LHCN-M2 (cell line): ENCODE results near the gene JAKMIP2. TPM values are rescaled to one million over a fixed set of nuclear protein-coding genes. Genes with fewer than 3 reads are reported as not detected.
"Not testable (repeated sequence)": the region's sequence is repeated elsewhere in the genome, so short reads cannot be mapped to it uniquely, and the experiment has no call there.

Experiments
- DNase-seq: peaks from one replicate; pipeline ENCODE4 v3.0.0-alpha.2; 2012; ENCODE audit warnings: low read depth
- total RNA-seq: library from RNA; depleted of rRNA; stranded (reverse); fragments of >200 nt; gene quantifications from 2 replicates; pipeline ENCODE4 v1.2.3, GENCODE V29; 2014; rRNA removed

JAKMIP2 gene
- total RNA-seq, 1 experiment from 2014 or later = 0.52 TPM

DNA sequence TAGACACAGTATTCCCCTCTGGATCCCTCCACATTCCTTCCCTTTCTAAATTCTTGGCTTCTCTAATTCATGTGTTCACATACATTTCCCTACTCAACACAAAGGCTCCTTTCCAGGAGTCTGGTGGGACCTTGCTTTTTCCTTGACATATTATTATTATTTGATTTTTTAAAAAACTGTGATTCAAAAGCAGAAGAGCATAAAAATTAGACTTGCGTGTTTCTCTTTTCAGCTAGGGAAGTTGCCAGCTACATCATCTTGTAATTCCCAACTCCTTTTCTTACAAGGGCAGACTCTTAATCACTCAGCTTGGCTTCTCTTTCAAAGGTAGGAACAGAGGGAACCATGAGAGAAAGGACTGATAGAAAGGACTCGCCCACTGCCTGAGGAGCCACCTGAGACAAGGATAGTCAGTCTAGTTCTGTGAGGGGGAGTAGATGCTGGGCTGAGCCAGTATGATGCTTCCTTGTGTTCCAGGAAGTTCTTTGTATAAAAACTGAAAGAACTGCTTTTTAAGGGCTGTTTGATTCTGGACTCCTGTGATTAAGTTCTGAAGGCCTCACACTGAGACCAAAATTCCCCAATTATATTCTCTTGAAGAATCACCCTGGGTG, 221.7 kb downstream of the JAKMIP2 start:
- DNase-seq = no peak

DNA sequence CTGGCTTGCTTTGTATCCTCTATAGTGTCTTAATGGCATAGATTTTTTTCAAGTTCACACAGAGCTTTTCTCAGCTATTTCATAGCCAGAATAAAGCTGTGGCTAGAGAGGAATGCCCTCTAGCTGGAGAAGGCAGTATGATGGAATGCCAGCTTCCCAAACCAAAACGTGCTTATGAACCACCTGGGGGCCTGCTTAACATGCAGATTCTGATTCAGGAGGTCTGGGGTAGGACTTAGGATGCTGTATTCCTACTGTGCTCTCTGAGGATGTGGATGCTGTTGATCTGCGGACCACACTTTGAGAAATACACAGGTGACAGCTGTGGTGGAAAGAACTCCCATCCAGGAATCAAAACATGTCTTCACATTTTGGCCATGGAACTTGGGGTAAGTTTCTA, 222.8 kb downstream of the JAKMIP2 start:
- DNase-seq = no peak

DNA sequence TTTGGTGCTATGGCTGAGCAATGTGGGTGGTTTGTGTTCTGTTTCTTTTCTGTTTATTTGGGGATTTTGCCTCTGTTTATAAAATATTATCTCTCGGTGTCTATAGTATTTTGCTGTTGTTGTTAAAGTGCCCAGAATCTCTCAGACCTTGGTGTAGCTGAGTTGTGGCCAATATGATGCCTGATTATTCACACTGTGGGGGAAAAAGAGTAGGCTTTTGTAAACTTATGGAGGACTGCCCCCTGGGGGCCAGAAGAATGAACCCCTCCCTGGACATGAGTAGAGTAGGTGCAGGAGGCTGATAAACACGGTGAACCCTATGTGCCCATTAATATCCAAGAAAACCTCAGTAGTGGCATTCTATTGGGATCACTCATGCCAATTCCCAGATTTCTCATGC, 223.7 kb downstream of the JAKMIP2 start:
- DNase-seq = peak; percentile 75

DNA sequence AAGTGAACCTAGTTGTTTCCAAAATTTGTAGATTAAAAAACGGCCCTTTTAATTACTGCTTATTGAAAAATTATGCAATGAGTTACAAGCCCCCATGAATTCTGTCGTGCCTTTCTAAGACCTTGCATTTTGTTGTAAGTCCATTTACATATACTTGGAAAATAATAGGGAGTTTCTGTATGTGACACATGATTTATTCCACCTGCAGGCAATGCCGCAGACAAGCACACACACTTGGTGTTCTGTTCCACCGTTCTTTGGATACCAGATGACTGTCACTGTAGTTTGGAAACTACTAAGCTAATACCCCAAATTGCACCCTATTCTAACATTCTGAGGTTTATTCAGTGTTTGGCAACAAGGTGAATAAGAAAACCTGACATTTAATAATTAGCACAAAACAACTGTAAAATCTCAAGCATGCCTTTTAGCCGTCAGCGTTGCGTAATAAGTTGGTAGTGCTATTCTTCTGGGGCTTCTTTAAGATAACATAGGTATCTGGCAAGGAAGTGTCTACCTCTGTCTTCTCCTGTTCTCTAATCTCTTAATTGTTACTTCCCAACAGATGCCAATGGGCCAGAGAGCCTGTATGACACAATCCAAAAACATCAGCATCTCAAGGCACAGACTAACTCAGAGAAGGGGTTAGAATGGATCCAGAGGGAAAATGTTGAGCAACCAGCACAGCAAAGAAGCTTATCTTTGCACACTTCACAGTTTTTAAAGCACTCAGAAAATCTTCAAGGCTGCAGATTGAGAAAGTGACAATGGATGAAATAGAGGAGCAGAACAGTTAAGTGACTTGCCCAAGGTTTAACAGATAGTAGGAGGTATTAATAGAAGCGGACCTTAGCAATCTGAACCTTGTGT, 224.4 kb downstream of the JAKMIP2 start:
- no peak for DNase-seq

DNA sequence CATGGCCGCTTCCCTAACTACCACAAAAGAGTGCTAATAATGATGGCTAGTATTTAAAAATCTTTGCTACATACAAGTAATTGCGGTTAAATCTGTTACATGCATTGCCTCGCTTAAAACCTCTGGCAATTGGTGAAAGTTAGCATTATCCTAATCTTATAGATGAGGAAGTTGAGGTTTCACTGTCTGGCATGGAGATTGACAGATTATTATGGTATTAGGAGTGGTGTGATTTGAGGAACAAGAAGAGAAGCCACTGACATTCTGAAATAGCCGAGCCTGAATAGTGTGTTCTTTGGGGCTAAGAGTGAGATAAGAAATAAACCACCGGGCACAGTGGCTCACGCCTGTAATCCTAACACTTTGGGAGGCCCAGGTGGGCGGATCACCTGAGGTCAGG, 227.4 kb downstream of the JAKMIP2 start:
- no peak for DNase-seq

DNA sequence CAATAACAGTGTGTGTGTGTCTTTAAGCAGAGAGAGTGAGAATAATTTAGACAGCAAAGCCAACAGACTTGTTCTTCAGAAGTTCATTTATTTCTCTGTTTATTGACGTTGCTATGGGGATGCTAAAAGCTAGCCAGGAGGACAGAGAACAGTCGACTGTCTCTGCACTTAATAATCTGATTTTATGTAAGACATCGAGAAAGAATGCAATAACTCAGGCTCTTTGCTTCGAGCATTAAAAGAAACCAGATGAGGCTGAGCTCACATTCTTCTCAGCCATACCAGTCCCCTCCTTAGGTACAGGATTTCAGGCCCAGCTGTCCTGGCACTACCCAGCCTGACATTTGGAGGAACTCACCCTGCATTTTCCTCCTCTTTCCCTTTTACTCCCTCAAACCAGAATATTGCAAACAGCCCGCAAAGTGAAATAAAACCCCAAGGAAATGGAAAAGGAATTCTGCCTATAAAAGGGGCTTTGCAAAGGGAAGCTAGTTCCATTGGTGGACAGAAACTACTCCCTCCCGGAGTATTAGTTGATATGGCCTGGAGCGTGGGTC, 228.2 kb downstream of the JAKMIP2 start:
- DNase-seq = peak; percentile 73

DNA sequence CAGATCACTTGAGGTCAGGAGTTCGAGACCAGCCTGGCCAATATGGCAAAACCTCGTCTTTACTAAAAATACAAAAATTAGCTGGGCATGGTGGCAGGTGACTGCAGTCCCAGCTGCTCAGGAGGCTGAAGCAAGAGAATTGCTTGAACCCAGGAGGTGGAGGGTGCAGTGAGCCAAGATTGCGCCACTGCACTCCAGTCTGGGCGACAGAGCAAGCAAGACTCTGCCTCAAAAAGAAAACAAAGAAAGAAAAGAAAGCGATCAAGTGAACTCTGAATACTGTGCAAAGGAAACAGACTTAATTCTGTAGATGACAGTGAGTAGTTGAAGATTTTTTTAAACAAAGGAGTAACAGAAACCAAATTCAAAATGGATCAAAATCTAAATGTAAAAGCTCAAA, 228.7 kb downstream of the JAKMIP2 start:
- DNase-seq = not testable (repeated sequence)

DNA sequence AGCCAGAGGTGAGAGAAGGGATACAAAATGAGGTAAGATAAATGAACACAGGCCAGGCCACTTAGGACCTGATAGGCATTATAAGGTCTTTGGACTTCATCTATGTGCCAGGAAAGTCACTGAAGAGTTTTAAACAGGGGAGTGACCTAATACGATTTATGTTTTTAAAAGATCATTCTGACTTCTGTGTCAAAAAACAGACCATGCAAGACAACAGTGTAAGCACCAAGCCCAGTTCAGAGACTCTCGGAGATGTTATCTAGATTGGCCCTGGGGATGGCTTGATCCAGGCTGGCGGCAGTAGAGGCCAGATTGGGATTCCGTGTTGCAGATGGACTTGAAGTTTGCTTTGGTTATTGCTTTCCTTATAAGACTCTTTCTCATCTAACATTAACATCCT, 229.6 kb downstream of the JAKMIP2 start:
- no peak for DNase-seq

DNA sequence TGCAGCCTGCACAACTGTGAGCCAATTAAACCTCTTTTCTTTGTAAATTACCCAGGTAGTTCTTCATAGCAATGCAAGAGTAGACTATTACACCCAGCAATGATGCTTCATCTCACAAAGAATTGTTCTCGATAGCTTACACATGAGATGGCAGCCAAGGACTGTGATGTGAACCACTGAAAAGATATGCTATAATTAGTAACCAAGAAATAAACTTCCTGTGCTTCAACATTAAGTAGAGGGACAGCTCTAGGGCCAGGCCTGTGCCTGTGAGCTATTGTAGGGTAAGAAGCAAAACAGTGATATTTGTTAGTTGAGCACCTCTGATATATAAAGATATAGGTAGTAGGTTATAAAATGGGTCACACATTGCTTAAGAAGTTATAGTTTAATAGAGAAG, 230.9 kb downstream of the JAKMIP2 start:
- DNase-seq = no peak

DNA sequence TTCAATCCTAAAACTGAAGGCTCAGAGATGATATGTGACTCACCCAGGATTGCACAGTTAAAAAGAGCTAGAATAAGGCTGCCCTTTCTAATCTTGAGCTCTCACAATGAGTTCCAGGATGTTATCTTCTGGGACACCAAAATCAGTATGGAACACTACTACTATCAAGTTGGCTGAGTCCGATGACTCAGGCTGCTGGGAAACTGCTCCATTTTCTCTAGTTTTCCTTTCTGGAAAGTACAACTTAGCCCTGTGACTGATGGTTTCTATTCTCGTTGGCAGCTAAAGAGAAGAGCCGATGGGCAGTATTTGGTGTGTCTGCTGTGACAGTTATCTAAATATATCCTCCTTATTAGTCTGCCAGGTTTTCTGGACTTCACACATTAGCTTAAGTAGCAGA, 234.8 kb downstream of the JAKMIP2 start:
- DNase-seq = peak; percentile 55

DNA sequence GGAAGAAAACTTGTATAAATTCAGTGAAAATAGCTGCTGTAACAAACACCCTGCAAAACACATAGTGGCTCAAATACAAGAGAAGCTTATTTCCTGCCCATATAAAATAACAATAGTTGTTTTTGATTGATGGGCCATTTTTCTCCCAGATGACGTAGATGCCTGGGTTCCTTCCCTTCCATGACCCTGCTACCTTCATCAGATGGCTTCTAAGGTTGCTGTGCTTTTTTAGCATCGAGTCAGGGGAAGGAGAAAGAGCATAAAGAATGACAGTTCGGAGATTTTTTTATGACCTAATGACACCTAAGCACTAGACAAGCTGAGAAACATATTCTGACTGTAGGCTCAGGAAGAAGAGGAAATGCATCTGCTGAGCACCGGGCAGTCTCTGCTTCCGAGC, 238.0 kb downstream of the JAKMIP2 start:
- DNase-seq = no peak

DNA sequence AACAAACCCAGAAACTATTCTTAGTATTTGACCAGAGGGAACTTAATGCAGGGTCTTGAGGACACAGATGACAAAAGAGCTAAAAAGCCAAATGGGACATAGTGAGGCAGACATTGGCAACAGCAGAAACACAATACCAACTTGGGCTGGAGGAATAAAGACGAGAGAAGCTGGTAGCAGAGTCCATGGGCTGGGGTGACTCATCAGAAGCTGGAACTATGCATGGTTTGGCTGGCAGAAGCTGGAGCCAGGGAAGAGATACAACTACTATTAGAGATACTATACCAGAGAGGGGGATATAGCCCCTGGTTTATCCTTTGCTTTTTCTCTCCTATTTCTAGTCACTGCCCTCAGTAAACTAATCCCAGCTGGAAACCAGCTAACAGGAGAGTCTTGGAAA, 243.5 kb downstream of the JAKMIP2 start:
- peak; percentile 62 for DNase-seq

DNA sequence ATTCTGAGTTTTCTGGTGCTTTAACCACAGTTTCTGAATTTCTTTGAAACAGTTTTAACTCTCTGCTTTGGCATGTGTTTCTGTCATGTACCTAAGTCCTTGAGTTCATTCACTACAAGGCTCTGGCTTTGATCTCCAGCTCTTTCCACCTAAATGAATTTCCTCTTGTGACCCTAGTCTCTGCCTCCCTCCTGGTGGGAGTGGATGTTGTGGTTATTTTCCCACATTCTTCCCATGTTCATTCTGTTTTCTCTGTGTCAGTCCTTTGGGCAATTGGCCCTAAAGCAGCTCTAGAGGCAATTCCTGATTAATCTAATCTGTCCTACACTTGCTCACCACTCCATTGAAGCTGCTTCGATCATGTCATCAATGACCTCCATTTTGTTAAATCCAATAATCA, 244.3 kb downstream of the JAKMIP2 start:
- DNase-seq = no peak

Other genes starting within 250 kb of the JAKMIP2 start
- not detected in 2 replicates for gene SPINK1, start 48.9 kb upstream of the JAKMIP2 start, total RNA-seq
- not detected in 2 replicates for gene SCGB3A2, start 96.0 kb upstream of the JAKMIP2 start, total RNA-seq
- gene C5orf46, start 123.8 kb upstream of the JAKMIP2 start, total RNA-seq = not detected in 2 replicates